Skin of body (tissue), 2 donors: ENCODE data around the gene MMGT1. TPM values are rescaled to one million over a fixed set of nuclear protein-coding genes. Genes with fewer than 3 reads are reported as not detected.

Experiments used
- DNase-seq: peaks from one replicate; lab custom pipeline; 2025; lab: John Stamatoyannopoulos, UW
- total RNA-seq: library from RNA; depleted of rRNA; stranded (reverse); fragments of >200 nt; gene quantifications from one replicate; pipeline ENCODE4 v1.2.3, GENCODE V29; 2014

The MMGT1 gene
- 13.2 TPM for total RNA-seq

DNA sequence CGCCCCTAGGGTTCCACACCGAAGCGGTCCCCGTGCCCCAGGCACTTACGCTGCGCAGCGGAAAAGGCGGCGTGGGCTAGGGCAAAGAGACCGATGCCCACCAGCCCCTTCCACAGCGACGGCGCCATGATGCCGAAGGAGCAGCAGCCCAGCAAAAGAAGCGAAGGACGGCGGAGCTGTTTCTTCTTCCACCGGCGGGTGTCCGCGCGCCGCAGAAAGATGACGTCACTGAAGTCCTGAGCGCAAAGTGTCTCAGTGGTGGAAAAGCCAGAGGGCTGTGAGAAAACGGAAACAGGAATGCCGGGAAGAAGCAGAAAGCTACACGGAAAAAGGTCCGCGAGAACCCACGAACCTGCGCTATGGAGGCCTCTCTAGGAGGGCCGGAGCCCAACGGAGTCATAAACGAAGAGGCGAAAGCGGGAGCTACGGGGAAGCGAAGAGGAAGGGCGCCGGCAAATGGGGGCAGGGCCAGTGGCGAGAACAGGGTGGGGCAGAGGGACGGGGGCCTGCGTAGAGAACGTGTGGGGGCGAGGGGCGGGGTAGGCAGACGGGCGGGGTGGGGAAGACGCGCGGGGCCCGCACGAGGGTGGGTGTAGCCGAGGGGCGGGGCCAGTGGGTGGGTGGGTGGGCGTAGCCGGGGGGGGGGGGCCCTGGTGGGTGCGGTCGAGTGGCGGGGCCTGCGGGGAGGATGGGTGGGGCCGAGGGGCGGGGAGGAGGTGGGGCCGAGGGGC, at the start of gene MMGT1:
Gene MMGT1, minus strand, starts transcription at position 441 of the 731 bp plus-strand sequence. Its CDS starts 313 bp downstream, at position 128.
- peak; percentile 91 for DNase-seq

DNA sequence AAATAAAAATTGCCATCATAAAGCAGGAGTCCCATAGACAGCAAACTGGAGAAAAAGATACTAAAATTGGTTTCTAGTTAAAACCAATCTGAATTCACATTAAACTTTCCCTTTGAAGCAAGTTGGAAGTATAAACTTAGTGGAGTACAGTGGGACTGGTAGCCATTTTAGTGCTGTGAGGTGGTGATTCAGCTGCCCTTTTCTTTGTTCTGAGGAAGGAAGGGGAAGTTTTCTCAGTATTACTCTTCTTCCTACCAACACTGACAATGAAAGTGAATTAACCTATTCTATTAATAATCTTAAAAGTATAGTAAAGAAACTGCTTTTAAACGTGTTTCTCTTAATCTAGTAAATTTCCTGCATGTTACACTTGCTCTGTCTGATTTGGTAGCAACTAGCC, 48.1 kb upstream of the MMGT1 start:
- DNase-seq, result no peak

DNA sequence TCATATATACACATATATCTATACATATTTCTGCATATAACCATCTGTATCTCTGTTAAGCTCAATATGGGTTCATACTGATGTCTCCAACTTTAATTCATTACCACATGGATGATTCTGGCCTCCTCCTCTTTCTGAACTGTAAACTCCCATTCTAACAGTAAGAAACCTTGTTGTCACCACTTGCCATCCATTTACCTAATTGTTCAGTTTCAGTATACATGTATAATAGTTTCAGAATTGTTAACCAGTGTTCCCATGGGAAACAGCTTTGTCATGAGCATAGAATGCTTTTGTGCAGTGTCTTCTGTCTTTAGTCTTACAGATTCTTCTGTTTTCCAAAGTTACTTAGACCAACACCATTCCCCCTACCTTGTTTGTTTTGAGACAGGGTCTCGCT, 47.4 kb upstream of the MMGT1 start:
- DNase-seq, result no peak

DNA sequence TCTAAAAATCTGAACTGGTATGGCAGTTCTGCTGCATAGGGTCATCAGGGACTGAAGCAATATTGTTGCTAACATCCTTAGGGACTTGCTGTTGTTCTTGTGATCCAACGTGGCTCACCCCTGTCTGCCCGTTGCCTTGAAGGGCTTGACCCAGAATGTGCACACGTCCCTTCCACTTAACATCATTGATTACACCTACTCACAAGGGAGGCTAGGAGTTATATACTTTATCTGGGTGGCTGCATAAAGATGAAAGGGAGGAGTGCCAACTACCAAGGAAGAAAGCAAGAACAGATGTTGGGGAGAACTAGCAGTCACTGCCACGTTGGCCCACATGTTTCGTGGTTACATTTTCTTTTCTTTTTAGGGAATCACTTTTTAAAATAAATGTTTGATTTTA, 45.4 kb upstream of the MMGT1 start:
- DNase-seq, result no peak

DNA sequence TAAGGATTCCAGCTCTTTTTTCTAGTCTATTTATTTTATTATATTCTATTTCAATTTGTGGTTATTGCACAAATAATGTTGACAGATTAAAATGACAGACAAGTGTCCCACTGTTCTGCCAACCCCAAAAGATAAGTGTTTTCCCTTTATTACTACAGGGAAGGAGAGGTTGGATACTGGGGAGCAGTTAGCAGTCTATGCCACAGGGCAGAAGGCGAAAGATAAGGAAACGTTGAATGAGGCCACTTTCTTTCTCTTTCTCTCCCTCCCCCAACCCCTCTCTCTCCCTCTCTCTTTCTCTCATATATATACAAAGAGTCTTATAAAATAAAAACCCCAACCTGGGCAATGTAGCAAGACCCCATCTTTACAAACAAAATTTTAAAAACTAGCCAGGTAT, 43.1 kb upstream of the MMGT1 start:
- no peak for DNase-seq

DNA sequence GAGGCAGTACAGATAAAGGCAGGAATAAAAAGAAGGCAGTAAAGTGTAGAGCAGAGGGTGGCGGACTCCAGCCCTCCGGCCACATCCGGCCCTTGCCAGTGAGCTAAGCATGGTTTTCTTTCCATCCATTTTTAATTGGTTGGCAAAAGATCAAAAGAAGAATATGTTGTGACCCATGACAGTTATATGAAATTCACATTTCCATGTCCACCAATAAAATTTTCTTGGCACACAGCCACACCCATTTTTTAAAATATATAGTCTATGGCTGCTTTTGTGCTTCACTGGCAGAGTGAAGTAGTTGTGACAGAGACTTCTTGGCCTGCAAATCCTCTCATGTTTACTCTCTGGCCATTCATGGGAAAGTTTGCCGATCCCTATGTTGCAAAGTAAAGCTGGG, 41.2 kb upstream of the MMGT1 start:
- no peak for DNase-seq

DNA sequence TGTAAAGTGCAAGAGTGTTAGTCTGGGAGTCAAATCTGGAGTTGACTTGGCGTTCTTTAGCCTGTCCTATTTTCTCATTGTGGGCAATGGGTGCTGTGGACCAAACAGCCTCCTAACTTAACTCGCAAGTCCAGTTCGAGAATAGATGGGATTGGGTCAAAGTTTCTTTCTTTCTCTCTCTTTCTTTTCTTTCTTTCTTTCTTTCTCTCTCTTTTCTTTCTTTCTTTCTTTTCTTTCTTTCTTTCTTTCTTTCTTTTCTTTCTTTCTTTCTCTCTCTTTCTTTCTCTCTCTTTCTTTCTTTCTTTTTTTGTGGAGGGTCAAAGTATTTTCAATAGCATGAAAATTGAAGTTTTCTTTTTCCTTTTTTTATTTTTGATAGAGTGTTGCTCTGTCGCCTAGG, 14.5 kb upstream of the MMGT1 start:
- no peak for DNase-seq

DNA sequence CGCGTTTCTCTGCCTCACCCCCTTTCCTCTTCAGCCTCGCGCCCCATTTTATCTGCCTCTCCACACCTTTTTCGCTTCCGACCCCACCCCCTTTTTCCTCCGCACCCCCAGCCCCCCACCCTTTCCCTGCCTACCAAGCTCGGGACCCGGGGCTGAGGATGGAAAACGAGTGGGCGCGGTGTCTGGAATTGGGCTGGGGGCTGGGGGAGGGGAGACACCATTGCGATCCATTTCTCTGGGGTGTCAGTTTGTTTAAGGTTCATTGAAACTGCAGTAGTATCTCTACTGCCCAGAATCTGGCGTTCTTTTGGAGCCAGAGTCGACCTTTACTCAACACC, 12.2 kb upstream of the MMGT1 start:
- no peak for DNase-seq

DNA sequence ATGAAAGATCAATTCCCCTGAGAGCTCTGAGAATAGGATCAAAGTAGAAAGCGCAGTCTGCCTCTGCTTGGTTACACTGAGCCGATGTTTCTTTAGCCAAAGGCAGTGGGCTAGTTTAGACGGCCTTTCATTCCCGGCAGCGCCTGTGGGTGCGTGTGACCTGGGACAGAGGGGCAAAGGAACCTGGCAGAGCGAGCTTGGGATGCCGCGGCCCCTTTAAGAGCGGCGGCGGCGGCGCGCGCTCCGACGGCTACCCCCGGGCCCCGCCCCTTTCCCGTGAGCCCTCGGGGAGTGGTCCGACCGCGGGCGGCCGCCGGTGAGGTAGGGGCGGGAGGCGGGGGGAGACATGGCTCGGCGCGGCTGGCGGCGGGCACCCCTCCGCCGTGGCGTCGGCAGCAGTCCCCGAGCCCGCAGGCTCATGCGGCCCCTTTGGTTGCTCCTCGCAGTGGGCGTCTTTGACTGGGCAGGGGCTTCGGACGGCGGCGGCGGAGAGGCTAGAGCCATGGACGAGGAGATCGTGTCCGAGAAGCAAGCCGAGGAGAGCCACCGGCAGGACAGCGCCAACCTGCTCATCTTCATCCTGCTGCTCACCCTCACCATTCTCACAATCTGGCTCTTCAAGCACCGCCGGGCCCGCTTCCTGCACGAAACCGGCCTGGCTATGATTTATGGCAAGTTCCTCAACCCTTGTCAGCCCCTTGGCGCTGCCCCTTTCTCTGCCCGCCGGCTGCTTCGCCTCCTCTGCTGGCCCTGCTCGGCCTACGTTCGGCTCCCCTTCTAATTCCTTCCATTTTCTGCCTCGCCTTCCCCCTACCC, 11.6 kb upstream of the MMGT1 start, which contains the start of gene SLC9A6:
Gene SLC9A6, plus strand, starts transcription at position 279 of the 816 bp plus-strand sequence. Its CDS starts 224 bp downstream, at position 503.
- DNase-seq, result peak; percentile 18

DNA sequence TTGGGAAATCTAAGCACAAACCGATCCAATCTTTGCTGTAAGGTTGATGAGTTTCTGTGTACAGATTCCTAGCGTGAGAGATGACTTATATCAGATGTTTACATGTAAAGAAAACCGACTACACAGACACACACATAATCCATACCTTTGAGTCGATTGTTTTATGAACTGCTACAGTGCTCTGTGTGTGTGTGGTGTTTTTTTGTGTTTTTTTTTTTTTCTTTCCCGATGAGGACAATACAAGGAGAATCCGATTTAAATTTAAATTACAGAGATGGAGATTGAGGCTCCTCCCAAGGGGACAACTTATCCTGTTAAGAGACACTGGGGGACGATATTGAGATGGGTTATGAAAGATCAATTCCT, 11.0 kb upstream of the MMGT1 start:
- no peak for DNase-seq

DNA sequence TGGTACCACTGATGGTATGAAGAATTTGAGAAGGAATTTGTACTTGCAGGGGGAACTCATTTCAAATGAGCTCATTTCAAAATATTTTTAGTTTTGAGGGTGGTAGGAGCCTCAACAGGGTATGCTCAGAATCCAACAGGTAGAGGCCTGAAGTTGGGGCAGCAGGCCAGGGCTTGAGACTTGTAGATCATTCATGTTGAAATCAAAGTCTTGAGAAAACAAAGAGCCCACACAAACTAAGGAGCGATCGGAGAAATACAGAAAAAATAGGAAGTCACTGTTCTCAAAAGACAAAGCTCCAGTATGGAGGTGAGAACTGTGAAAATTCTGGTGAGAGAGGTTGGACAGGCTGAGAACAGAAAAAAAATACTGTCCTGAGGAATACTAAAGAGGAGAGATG, 10.5 kb upstream of the MMGT1 start:
- DNase-seq, result no peak

DNA sequence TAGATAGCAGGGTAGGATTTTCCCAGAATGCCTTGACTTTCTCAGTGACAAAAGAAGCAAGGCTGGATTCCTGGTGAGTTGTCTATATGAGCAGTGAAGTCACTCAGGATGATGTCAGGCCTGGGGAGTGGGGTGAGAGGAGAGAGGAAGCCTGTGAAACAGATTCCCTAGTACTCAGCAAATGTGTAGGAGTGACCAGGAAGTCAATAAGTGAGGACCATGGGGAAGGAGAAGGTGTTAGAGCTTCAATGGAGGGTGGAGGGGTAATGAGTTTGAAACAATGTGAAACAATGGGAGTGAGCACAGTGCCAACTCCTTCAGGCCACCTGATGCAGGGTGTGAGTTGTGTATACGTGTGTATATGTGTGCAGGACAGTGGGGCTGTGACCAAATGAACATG, 9.1 kb upstream of the MMGT1 start:
- DNase-seq, result no peak

DNA sequence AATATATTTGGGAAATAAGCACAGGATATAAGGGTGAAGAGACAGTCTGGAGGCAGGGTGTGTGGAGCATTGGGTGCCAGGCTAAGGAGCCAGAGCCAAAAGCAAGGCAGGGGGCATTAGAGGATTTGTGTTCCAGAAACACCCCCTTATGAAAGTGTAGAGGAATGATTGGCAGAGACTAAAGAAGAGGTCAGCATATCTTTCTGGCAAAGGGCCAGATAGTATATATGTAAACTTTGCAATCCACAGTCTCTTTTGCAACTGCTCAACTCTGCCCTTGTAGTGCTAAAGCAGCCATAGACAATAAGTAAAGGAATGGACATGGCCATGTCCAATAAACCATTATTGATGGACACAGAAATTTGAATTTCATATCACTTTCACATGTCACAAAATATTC, 7.9 kb upstream of the MMGT1 start:
- DNase-seq, result no peak

DNA sequence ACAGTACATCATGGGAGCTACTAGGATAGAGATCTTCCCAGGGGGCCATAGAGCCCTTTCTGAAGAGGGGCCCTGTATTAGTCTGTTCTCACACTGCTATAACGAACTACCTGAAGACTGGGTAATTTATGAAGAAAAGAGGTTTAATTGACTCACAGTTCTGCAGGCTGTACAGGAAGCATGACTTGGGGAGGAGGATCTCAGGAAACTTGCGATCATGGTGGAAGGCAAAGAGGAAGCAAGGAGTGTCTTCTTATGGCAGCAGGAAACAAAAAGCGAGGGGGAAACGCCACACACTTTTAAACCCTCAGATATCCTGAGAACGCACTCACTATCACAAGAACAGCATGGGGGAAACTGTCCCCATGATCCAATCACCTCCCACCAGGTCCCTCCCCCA, 7.2 kb upstream of the MMGT1 start:
- DNase-seq, result no peak

DNA sequence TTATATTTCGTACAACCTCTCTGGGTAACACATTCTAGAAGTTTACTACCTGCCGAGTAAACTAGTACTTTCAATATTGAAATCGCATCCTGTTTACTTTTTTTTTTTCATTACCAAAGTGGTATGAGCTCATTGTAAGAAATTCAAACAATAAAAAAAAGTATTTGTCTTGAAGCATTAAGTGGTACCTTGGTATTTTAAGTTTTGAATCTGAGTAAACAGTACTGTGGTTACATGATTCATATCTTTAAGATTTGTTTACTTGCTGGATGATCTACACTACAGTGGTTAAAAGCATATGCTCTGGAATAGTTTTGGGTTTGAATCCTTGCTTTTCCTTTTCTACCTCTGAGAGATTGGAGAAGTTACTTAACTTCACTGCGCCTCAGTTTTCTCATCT, 3.8 kb upstream of the MMGT1 start:
- DNase-seq, result no peak

DNA sequence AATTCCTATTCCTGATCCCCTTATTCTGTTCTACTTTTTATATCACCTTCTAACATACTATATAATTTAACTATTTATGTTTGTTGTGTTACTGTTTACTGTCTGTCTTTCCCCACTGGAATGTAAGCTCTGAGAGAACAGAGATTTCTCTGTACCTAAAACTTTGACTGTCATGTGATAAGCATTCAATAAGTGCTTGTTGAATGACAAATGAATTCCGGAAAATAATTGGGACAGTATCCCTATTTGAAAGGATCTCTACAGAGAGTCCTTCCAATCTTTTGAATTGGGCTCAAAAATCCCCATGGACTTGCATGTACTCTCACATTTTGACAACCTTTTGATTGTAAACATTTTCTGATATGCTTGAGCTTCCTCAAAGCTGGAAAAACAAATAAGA, 1.6 kb upstream of the MMGT1 start:
- DNase-seq, result no peak

DNA sequence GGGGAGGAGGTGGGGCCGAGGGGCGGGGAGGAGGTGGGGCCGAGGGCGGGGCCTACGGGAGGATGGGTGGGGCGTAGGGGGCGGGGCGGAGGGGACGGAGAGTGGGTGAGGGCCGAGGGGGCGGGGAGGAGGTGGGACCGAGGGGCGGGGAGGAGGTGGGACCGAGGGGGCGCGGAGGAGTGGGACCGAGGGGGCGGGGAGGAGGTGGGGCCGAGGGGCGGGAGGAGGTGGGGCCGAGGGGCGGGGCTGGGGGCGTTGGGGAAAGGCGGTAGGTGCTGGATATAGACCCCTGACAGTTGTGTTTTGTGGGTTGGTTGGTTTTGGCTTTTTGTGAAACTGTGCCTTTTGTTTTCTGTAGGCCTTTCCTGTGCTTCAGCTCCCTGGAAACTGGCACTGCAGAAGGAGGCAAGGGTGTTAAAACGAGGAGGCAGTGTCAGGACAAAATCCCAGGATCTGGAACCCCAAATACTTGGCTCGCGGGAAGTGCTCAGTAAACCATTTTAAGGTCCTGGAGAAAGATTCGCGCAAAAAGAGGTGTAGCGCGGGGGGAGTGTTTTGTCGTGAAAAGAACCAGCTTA, 580 bp upstream of the MMGT1 start:
- peak; percentile 65 for DNase-seq

DNA sequence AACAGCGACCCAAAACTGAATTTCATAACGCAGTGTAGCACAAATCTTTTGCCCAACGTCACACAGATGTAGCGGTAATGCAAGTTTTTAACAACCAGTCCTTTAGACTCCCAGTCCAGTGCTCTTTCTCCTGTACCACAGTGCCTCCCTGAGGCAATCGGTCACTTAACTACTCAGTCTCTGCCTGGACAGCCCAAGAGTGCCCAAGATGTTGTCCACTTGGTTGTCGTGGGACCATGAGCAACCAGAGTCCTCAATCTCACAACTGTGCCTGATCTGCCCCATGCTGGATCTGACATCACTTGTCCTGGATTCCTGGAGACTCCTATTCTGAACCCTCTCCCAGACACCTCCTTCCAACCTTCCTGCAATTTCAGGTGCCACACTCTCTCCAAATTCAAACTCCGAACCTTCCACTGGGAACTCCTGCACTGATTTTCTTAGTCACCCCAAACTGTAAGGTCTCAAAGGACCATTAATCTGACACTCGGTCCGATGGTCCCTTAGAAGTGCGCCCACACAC, 702 bp downstream of the MMGT1 start:
- DNase-seq, result no peak

DNA sequence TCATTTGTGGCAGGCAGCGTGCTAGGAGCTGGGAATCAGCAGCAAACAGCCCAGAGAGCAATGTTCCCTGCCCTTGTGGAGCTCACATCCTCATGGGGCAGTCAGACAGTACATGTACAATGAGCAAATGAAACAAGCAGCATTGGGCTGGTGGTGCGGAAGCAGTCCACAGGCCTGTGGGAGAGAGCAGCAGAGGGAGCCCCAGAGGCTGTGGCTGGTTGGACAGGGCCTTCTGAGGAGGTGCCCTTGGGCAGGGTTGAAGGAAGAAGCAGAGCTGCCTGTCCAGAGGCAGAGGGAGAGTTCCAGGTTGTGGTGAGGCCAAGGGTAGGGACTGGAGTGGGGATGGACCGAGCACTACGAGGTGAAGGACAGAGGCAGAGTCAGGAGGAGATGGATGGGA, 22.5 kb downstream of the MMGT1 start:
- no peak for DNase-seq

DNA sequence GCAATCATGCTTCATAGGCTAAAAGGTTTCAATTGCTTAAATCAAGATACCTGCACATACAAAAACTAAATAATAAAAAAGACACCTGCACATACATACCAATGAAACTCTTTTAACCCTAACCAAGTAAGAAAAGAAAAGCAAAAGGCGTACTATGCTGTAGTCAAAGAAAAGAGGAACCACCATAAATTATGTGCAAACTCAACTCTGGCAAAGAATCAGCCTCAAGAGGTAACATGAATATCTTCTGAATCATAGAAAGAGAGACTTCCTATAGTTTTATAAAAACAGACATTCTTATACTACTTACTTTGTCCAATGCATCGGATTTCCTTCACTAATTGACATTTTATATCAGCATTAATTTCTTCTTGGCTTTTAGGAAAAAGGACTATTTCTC, 29.3 kb downstream of the MMGT1 start:
- no peak for DNase-seq

DNA sequence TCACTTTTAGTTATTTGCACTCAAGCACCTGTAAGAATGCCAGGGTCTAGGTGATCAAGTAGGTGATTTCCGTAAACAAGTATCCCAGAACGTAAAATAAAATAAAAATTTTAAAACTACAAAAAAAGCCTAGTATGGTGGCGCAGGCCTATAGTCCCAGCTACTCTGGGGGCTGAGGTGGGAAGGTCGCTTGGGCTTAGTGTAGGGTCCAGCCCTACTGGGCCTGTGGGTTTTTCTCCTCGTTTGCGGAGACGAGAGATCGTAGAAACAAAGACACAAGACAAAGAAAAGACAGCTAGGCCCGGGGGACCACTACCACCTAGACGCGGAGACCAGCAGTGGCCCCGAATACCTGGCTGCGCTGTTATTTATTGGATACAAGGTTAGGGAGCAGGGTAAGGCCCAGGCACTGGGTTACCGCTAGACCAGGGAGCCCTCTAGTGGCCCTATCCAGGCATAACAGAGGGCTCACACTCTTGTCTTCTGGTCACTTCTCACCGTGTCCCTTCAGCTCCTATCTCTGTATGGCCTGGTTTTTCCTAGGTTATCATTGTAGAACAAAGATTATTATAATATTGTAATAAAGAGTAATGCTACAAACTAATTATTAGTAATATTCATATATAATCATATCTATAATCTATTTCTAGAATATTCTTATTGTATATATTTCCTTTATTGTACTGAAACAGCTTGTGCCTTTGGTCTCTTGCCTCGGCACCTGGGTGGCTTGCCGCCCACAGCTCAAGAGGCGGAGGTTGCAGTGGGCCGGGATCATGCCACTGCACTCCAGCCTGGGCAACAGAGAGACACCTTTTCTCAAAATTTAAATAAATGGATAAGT, 41.9 kb downstream of the MMGT1 start:
- no peak for DNase-seq

DNA sequence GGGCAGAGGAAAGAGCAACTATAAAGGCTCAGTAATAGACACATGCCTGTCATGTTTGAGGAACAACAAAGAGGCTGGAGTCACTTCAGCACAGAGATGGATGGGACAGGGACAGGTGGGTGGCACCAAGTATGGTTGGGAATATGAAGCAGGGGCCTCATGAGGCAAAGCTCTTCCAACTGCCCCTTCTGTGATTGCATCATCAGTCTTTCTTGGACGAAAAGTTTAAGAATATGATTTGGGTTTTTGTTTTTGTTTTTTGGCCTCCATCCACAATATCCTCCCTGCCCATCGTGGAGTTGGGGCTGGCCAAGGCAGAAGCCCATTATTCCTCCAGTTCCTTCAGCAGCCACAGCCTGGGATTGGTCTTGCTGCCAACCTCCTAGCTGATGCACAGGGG, 45.9 kb downstream of the MMGT1 start:
- no peak for DNase-seq
